Immature natural killer cell (primary cell): ENCODE results near the gene NT5C2. TPM values are rescaled to one million over a fixed set of nuclear protein-coding genes. Genes with fewer than 3 reads are reported as not detected.

ENCODE experiments used
- DNase-seq, 3 donors: peaks; one replicate each; pipeline ENCODE4 v3.0.0; 2022; ENCODE audit warnings: mixed read lengths in 1 of 3
- H3K27ac Mint-ChIP-seq, 6 donors: one replicate each; pipeline ENCODE4 v1.8.0; 2020; ENCODE audit warnings: mixed read lengths in 6 of 6, mild to moderate bottlenecking in 5 of 6, inconsistent platforms in 4 of 6, moderate library complexity in 3 of 6
- H3K27me3 Mint-ChIP-seq, 3 donors: one replicate each; pipeline ENCODE4 v1.8.0; 2020 to 2021; ENCODE audit warnings: low read depth in 3 of 3, mild to moderate bottlenecking in 3 of 3, mixed read lengths in 3 of 3, moderate library complexity in 3 of 3, inconsistent platforms in 1 of 3
- H3K36me3 Mint-ChIP-seq, 3 donors: one replicate each; pipeline ENCODE4 v1.8.0; 2020; ENCODE audit warnings: mixed read lengths in 3 of 3, inconsistent platforms in 2 of 3, mild to moderate bottlenecking in 2 of 3
- H3K4me1 Mint-ChIP-seq, 2 donors: one replicate each; pipeline ENCODE4 v1.8.0; 2020; ENCODE audit warnings: inconsistent platforms in 2 of 2, mild to moderate bottlenecking in 2 of 2, mixed read lengths in 2 of 2, moderate library complexity in 1 of 2
- H3K4me3 Mint-ChIP-seq, 5 donors: one replicate each; pipeline ENCODE4 v1.8.0; 2020; ENCODE audit warnings: mild to moderate bottlenecking in 5 of 5, mixed read lengths in 5 of 5, inconsistent platforms in 3 of 5, moderate library complexity in 3 of 5
- H3K9me3 Mint-ChIP-seq, 6 donors: one replicate each; pipeline ENCODE4 v1.8.0; 2020; ENCODE audit warnings: mild to moderate bottlenecking in 6 of 6, mixed read lengths in 6 of 6, inconsistent platforms in 4 of 6, moderate library complexity in 3 of 6
- polyA plus RNA-seq, 3 donors: library from polyadenylated mRNA; unstranded; fragments of 300-500 nt; fragmentation: Illumina TruSeq; gene quantifications; one replicate each; pipeline ENCODE4 v1.2.3, GENCODE V29; 2021

NT5C2 gene
- polyA plus RNA-seq, 3 donors from 2014 or later, result 86.2 to 116 (median 91.5) TPM

- DNase-seq, result no peak
- no peak overlapping the region for H3K27ac Mint-ChIP-seq
- H3K9me3 Mint-ChIP-seq, result no peaks in the 10 kb centered on the region
- no peaks in the 10 kb centered on the region for H3K36me3 Mint-ChIP-seq
- no peaks in the 10 kb centered on the region for H3K27me3 Mint-ChIP-seq
- peaks cover 7% of the 10 kb centered on the region in 2 donors for H3K4me1 Mint-ChIP-seq
- no peak overlapping the region for H3K4me3 Mint-ChIP-seq
Measured at GRCh38 chr10:103117247-103117646, 75.8 kb downstream of the NT5C2 start.

GRCh38 chr10:103114876-103115275 lies 78.2 kb downstream of the NT5C2 start:
- DNase-seq, result no peak
- H3K27ac Mint-ChIP-seq, result no peak overlapping the region
- no peak overlapping the region for H3K4me3 Mint-ChIP-seq
- peaks cover 0 to 2% (median 0%) of the 10 kb centered on the region in 3 donors for H3K27me3 Mint-ChIP-seq
- H3K4me1 Mint-ChIP-seq, result peaks cover 12 to 28% of the 10 kb centered on the region in 2 donors
- no peaks in the 10 kb centered on the region for H3K9me3 Mint-ChIP-seq
- H3K36me3 Mint-ChIP-seq, result no peaks in the 10 kb centered on the region

GRCh38 chr10:103111918-103112877 lies 80.9 kb downstream of the NT5C2 start:
- Mint-ChIP-seq H3K4me3 (no peak overlapping the region), H3K4me1 (peaks cover 9 to 36% of the 10 kb centered on the region in 2 donors), H3K36me3 (peaks cover 0 to 7% (median 0%) of the 10 kb centered on the region in 3 donors), H3K27ac (no peak overlapping the region), H3K9me3 (no peaks in the 10 kb centered on the region), H3K27me3 (peaks cover 0 to 2% (median 0%) of the 10 kb centered on the region in 3 donors)
- no peak for DNase-seq

- peaks cover 0 to 12% (median 0%) of the 10 kb centered on the region in 3 donors for H3K36me3 Mint-ChIP-seq
- H3K4me1 Mint-ChIP-seq, result peaks cover 9 to 43% of the 10 kb centered on the region in 2 donors
- no peaks in the 10 kb centered on the region for H3K9me3 Mint-ChIP-seq
- DNase-seq, result no peak
- H3K27me3 Mint-ChIP-seq, result peaks cover 0 to 2% (median 0%) of the 10 kb centered on the region in 3 donors
- no peak overlapping the region for H3K4me3 Mint-ChIP-seq
- peak overlapping the region in 3 of 6 donors; percentile 8 to 82 (median 16) for H3K27ac Mint-ChIP-seq
Measured at GRCh38 chr10:103111031-103111917, 81.8 kb downstream of the NT5C2 start.

GRCh38 chr10:103110407-103110806 lies 82.7 kb downstream of the NT5C2 start:
- peaks cover 0 to 2% (median 0%) of the 10 kb centered on the region in 3 donors for H3K27me3 Mint-ChIP-seq
- H3K9me3 Mint-ChIP-seq, result no peaks in the 10 kb centered on the region
- no peak overlapping the region for H3K27ac Mint-ChIP-seq
- H3K36me3 Mint-ChIP-seq, result peaks cover 0 to 17% (median 2%) of the 10 kb centered on the region in 3 donors
- H3K4me1 Mint-ChIP-seq, result peaks cover 9 to 46% of the 10 kb centered on the region in 2 donors
- H3K4me3 Mint-ChIP-seq, result no peak overlapping the region
- no peak for DNase-seq

GRCh38 chr10:103109821-103110220 lies 83.3 kb downstream of the NT5C2 start:
- Mint-ChIP-seq H3K27ac (no peak overlapping the region), H3K9me3 (no peaks in the 10 kb centered on the region), H3K4me1 (peaks cover 9 to 46% of the 10 kb centered on the region in 2 donors), H3K4me3 (no peak overlapping the region), H3K36me3 (peaks cover 0 to 20% (median 4%) of the 10 kb centered on the region in 3 donors), H3K27me3 (peaks cover 0 to 2% (median 0%) of the 10 kb centered on the region in 3 donors)
- no peak for DNase-seq

- Mint-ChIP-seq H3K36me3 (peaks cover 0 to 34% (median 9%) of the 10 kb centered on the region in 3 donors), H3K27me3 (peaks cover 0 to 2% (median 0%) of the 10 kb centered on the region in 3 donors), H3K27ac (no peak overlapping the region), H3K9me3 (no peaks in the 10 kb centered on the region), H3K4me1 (peaks cover 12 to 52% of the 10 kb centered on the region in 2 donors), H3K4me3 (no peak overlapping the region)
- DNase-seq, result no peak
Measured at GRCh38 chr10:103106539-103106938, 86.5 kb downstream of the NT5C2 start.

- peaks cover 7 to 41% of the 10 kb centered on the region in 2 donors for H3K4me1 Mint-ChIP-seq
- peaks cover 0 to 2% (median 2%) of the 10 kb centered on the region in 3 donors for H3K27me3 Mint-ChIP-seq
- DNase-seq, result no peak
- H3K27ac Mint-ChIP-seq, result no peak overlapping the region
- no peak overlapping the region for H3K4me3 Mint-ChIP-seq
- no peaks in the 10 kb centered on the region for H3K9me3 Mint-ChIP-seq
- peaks cover 0 to 37% (median 10%) of the 10 kb centered on the region in 3 donors for H3K36me3 Mint-ChIP-seq
Measured at GRCh38 chr10:103105462-103105861, 87.6 kb downstream of the NT5C2 start.

GRCh38 chr10:103104721-103105120 lies 88.4 kb downstream of the NT5C2 start:
- H3K9me3 Mint-ChIP-seq, result no peaks in the 10 kb centered on the region
- no peak overlapping the region for H3K27ac Mint-ChIP-seq
- H3K27me3 Mint-ChIP-seq, result peaks cover 0 to 2% (median 0%) of the 10 kb centered on the region in 3 donors
- no peak for DNase-seq
- no peak overlapping the region for H3K4me3 Mint-ChIP-seq
- H3K4me1 Mint-ChIP-seq, result peaks cover 7 to 35% of the 10 kb centered on the region in 2 donors
- peaks cover 0 to 44% (median 13%) of the 10 kb centered on the region in 3 donors for H3K36me3 Mint-ChIP-seq

GRCh38 chr10:103103989-103104388 lies 89.1 kb downstream of the NT5C2 start:
- H3K27ac Mint-ChIP-seq, result no peak overlapping the region
- H3K27me3 Mint-ChIP-seq, result peaks cover 0 to 2% (median 0%) of the 10 kb centered on the region in 3 donors
- H3K4me3 Mint-ChIP-seq, result no peak overlapping the region
- H3K36me3 Mint-ChIP-seq, result peaks cover 0 to 41% (median 16%) of the 10 kb centered on the region in 3 donors
- DNase-seq, result no peak
- H3K4me1 Mint-ChIP-seq, result peaks cover 7 to 28% of the 10 kb centered on the region in 2 donors
- H3K9me3 Mint-ChIP-seq, result no peaks in the 10 kb centered on the region

GRCh38 chr10:103102195-103102594 lies 90.9 kb downstream of the NT5C2 start:
- no peak for DNase-seq
- Mint-ChIP-seq H3K27me3 (peaks cover 0 to 2% (median 0%) of the 10 kb centered on the region in 3 donors), H3K4me1 (peaks cover 7 to 28% of the 10 kb centered on the region in 2 donors), H3K4me3 (no peak overlapping the region), H3K27ac (peak overlapping the region in 5 of 6 donors; percentile 17 to 73 (median 50)), H3K9me3 (no peaks in the 10 kb centered on the region), H3K36me3 (peaks cover 4 to 56% (median 17%) of the 10 kb centered on the region in 3 donors)

- Mint-ChIP-seq H3K4me3 (no peak overlapping the region), H3K27ac (no peak overlapping the region), H3K36me3 (peaks cover 7 to 59% (median 25%) of the 10 kb centered on the region in 3 donors), H3K9me3 (no peaks in the 10 kb centered on the region), H3K27me3 (peaks cover 0 to 2% (median 0%) of the 10 kb centered on the region in 3 donors), H3K4me1 (peaks cover 7 to 19% of the 10 kb centered on the region in 2 donors)
- no peak for DNase-seq
Measured at GRCh38 chr10:103100620-103101019, 92.5 kb downstream of the NT5C2 start.

- peaks cover 7 to 17% of the 10 kb centered on the region in 2 donors for H3K4me1 Mint-ChIP-seq
- H3K27me3 Mint-ChIP-seq, result peaks cover 0 to 2% (median 1%) of the 10 kb centered on the region in 3 donors
- H3K27ac Mint-ChIP-seq, result no peak overlapping the region
- DNase-seq, result no peak
- no peak overlapping the region for H3K4me3 Mint-ChIP-seq
- H3K9me3 Mint-ChIP-seq, result no peaks in the 10 kb centered on the region
- peaks cover 12 to 67% (median 33%) of the 10 kb centered on the region in 3 donors for H3K36me3 Mint-ChIP-seq
Measured at GRCh38 chr10:103098240-103098639, 94.8 kb downstream of the NT5C2 start.
